ENCODE measurements around the gene C4orf36.

GRCh38 chr4:86891762-86892635 lies at the start of gene C4orf36:
- TF ChIP-seq, protein P1, sequence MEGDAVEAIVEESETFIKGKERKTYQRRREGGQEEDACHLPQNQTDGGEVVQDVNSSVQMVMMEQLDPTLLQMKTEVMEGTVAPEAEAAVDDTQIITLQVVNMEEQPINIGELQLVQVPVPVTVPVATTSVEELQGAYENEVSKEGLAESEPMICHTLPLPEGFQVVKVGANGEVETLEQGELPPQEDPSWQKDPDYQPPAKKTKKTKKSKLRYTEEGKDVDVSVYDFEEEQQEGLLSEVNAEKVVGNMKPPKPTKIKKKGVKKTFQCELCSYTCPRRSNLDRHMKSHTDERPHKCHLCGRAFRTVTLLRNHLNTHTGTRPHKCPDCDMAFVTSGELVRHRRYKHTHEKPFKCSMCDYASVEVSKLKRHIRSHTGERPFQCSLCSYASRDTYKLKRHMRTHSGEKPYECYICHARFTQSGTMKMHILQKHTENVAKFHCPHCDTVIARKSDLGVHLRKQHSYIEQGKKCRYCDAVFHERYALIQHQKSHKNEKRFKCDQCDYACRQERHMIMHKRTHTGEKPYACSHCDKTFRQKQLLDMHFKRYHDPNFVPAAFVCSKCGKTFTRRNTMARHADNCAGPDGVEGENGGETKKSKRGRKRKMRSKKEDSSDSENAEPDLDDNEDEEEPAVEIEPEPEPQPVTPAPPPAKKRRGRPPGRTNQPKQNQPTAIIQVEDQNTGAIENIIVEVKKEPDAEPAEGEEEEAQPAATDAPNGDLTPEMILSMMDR (IDR thresholded peaks at IDR 0.05; ENCODE audit: insufficient read depth, low read depth, low read length), result no peak
- TF ChIP-seq EZH2 (IDR thresholded peaks at IDR 0.05; ENCODE audit: insufficient read depth, low read length), result no peak

Data from astrocyte (in vitro differentiated cells and primary cell).